A673 (cell line): ENCODE measurements around the gene SPNS3. TPM values are rescaled to one million over a fixed set of nuclear protein-coding genes. Genes with fewer than 3 reads are reported as not detected.

Experiments used
- BruUV-seq: library from RNA; stranded (reverse); fragments of 400-500 nt; replicated peaks from 2 replicates; lab custom pipeline; 2021; lab: Mats Ljungman, UMichigan
- CTCF ChIA-PET: fragments of 300-600 bp; sonication (Branson Sonifier 250); formaldehyde crosslinking; loops from one replicate; lab custom pipeline; 2022; ENCODE audit warnings: antibody characterized with exemption; lab: Charles Lee
- POLR2A ChIA-PET: fragments of 300-600 bp; sonication (Branson Sonifier 250); formaldehyde crosslinking; loops from one replicate; lab custom pipeline; 2022; ENCODE audit warnings: antibody characterized with exemption; ENCODE audit not compliant: low non-redundant PET; lab: Charles Lee
- DNase-seq: peaks from one replicate; pipeline ENCODE4 v3.0.0-alpha.2; 2015; ENCODE audit warnings: low spot score
- H3K27ac ChIP-seq: fragments of 200-600 bp; sonication (generic); 2 replicates; pipeline ENCODE4 v1.5.1; 2016; ENCODE audit warnings: mixed run types, low read depth, mild to moderate bottlenecking, mixed read lengths, antibody characterized with exemption, low read length; ENCODE audit not compliant: poor library complexity, severe bottlenecking
- H3K27me3 ChIP-seq: fragments of 200-600 bp; sonication (generic); replicated peaks from 2 replicates; pipeline ENCODE4 v1.6.1; 2017; ENCODE audit warnings: mixed run types, low read depth, mild to moderate bottlenecking, mixed read lengths, antibody characterized with exemption, low read length; ENCODE audit not compliant: insufficient read depth, poor library complexity
- H3K36me3 ChIP-seq: fragments of 200-600 bp; sonication (generic); 2 replicates; pipeline ENCODE4 v1.6.1; 2016; ENCODE audit warnings: mixed run types, mild to moderate bottlenecking, mixed read lengths, antibody characterized with exemption, low read length; ENCODE audit not compliant: insufficient read depth, poor library complexity, severe bottlenecking
- H3K4me1 ChIP-seq: fragments of 200-600 bp; sonication (generic); 2 replicates; pipeline ENCODE4 v1.6.1; 2017; ENCODE audit warnings: mixed run types, mild to moderate bottlenecking, mixed read lengths, antibody characterized with exemption, low read length; ENCODE audit not compliant: insufficient read depth, poor library complexity, severe bottlenecking
- H3K4me3 ChIP-seq: fragments of 200-600 bp; sonication (generic); 2 replicates; pipeline ENCODE4 v1.5.1; 2016; ENCODE audit warnings: low read depth, mixed run types, mild to moderate bottlenecking, mixed read lengths, low read length; ENCODE audit not compliant: poor library complexity, severe bottlenecking
- H3K9me3 ChIP-seq: fragments of 200-600 bp; sonication (generic); 2 replicates; pipeline ENCODE4 v1.6.1; 2016; ENCODE audit warnings: mixed run types, low read depth, mild to moderate bottlenecking, mixed read lengths, antibody characterized with exemption, low read length; ENCODE audit not compliant: poor library complexity, severe bottlenecking
- EZH2 ChIP-seq: fragments of 200-600 bp; sonication (generic); IDR thresholded peaks from 2 replicates; pipeline ENCODE4 v1.6.1; 2017; ENCODE audit warnings: borderline replicate concordance, low read depth, mild to moderate bottlenecking, mixed read lengths, antibody characterized with exemption, low read length; ENCODE audit not compliant: poor library complexity, severe bottlenecking
- intact Hi-C: fragments of 100-400 bp; cut with micrococcal nuclease; formaldehyde crosslinking; loops from one replicate; pipeline ENCODE4 v1.10.0; 2022; ENCODE audit not compliant: unreplicated experiment
- total RNA-seq: library from RNA; stranded (reverse); gene quantifications from 2 replicates; pipeline ENCODE4 v1.2.3, GENCODE V29; 2021
- TF ChIP-seq, protein P1 (sequence below): fragments of 300-800, 200-600 bp; sonication (generic); conservative IDR thresholded peaks from 2 replicates; pipeline ENCODE4 v1.5.1; 2017; ENCODE audit warnings: low read depth, mild to moderate bottlenecking, antibody characterized with exemption, low read length, moderate library complexity, mixed read lengths

Gene SPNS3
- total RNA-seq, 1 experiment from 2014 or later, result not detected

GRCh38 chr17:4389079-4389478, 44.7 kb upstream of the SPNS3 start:
- H3K4me3 ChIP-seq, result no peak overlapping the region
- no TSS peak for BruUV-seq
- no peak for TF ChIP-seq EZH2
- TF ChIP-seq, protein P1, sequence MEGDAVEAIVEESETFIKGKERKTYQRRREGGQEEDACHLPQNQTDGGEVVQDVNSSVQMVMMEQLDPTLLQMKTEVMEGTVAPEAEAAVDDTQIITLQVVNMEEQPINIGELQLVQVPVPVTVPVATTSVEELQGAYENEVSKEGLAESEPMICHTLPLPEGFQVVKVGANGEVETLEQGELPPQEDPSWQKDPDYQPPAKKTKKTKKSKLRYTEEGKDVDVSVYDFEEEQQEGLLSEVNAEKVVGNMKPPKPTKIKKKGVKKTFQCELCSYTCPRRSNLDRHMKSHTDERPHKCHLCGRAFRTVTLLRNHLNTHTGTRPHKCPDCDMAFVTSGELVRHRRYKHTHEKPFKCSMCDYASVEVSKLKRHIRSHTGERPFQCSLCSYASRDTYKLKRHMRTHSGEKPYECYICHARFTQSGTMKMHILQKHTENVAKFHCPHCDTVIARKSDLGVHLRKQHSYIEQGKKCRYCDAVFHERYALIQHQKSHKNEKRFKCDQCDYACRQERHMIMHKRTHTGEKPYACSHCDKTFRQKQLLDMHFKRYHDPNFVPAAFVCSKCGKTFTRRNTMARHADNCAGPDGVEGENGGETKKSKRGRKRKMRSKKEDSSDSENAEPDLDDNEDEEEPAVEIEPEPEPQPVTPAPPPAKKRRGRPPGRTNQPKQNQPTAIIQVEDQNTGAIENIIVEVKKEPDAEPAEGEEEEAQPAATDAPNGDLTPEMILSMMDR, result no peak
- no peak overlapping the region for H3K27ac ChIP-seq
- ChIA-PET CTCF (interaction anchor here (0.5 kb wide), 1 partner anchor 41 kb away, joined by 5 read pairs; no protein-coding TSS in a partner anchor), POLR2A (no interaction called here)
- H3K27me3 ChIP-seq, result no peaks in the 10 kb centered on the region
- H3K9me3 ChIP-seq, result no peaks in the 10 kb centered on the region
- DNase-seq, result no peak
- no peaks in the 10 kb centered on the region for H3K36me3 ChIP-seq
- intact Hi-C loops, result no loop called here
- H3K4me1 ChIP-seq, result no peaks in the 10 kb centered on the region

DNA sequence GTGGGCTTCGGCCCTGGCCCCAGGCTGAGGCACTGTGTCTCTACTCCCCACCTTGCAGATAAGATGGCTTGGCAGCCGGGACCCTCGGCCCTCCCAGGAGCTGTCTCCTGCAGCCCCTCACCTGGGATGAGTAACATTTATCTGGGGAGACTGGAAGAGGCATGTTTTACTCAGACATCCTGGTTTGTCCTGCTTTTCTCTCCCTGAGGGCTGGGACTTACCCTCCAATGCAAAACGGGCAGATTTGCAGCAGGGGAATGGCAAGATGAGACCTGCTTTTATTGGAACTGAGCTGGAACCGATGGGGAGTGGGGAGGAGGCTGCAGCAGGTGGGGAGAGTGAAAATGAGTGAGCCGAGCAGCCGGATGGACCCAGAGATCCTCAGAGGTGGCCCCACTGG, 39.9 kb upstream of the SPNS3 start:
- ChIA-PET POLR2A (no interaction called here), CTCF (interaction anchor here (1.1 kb wide), 1 partner anchor 194 kb away, joined by 3 read pairs; no protein-coding TSS in a partner anchor)
- DNase-seq, result no peak
- no peak overlapping the region for H3K4me3 ChIP-seq
- no peaks in the 10 kb centered on the region for H3K9me3 ChIP-seq
- H3K27ac ChIP-seq, result no peak overlapping the region
- H3K27me3 ChIP-seq, result no peaks in the 10 kb centered on the region
- H3K36me3 ChIP-seq, result no peaks in the 10 kb centered on the region
- BruUV-seq, result no TSS peak
- intact Hi-C loops, result no loop called here
- no peak for TF ChIP-seq EZH2
- TF ChIP-seq, protein P1, result no peak
- H3K4me1 ChIP-seq, result no peaks in the 10 kb centered on the region

DNA sequence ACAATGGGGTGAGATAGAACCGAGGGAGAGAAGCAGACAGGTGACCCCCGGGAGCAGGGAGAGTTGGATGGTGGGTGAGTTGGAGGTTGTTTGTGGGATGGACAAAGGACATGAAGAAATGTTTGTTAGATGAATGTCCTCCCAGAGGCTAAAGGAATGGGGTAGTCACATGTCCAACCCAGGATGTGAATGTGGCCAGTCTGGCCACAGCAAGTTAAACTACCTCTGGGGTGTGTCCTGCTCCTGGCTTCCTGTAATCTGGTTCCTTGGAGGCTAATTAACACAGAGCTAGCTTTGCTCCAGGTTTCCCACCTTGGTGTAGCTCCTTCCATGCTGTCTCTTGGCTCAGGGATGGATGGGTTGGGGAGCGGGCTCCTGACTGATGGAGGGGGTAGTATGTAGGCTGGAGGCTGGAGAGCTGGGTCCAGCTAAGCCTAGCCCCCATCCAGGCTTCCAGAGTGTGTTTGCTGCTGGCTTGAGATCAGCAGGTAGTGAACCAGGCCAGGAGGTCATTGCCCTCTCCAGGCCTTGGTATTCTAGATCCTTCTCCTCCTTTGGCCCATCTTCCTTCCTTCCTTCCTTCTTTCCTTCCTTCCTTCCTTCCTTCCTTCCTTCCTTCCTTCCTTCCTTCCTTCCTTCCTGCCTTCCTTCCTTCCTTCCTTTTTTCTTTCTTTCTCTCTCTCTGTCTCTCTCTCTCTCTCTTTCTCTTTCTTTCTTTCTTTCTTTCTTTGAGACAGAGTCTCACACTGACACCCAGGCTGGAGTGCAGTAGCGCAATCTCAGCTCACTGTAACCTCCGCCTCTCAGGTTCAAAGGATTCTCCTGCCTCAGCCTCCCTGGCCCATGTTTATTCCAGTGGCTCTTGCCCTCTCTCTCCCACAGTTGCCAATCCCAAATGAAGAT, 39.3 kb upstream of the SPNS3 start:
- no peak overlapping the region for H3K4me3 ChIP-seq
- CTCF ChIA-PET, result interaction anchor here (1.1 kb wide), 1 partner anchor 195 kb away, joined by 3 read pairs; no protein-coding TSS in a partner anchor
- POLR2A ChIA-PET, result no interaction called here
- DNase-seq, result no peak
- intact Hi-C loops, result no loop called here
- H3K36me3 ChIP-seq, result no peaks in the 10 kb centered on the region
- no peaks in the 10 kb centered on the region for H3K27me3 ChIP-seq
- no peaks in the 10 kb centered on the region for H3K4me1 ChIP-seq
- no TSS peak for BruUV-seq
- TF ChIP-seq, protein P1, result no peak
- no peak for TF ChIP-seq EZH2
- H3K9me3 ChIP-seq, result no peaks in the 10 kb centered on the region
- H3K27ac ChIP-seq, result no peak overlapping the region
